Body of pancreas (tissue), 4 donors: Measurements from ENCODE around the gene MTG1. TPM values are rescaled to one million over a fixed set of nuclear protein-coding genes. Genes with fewer than 3 reads are reported as not detected.
"Not testable (repeated sequence)": the region's sequence is repeated elsewhere in the genome, so short reads cannot be mapped to it uniquely, and the experiment has no call there.

Experiments
- ATAC-seq: fragments of 150-250 bp; one replicate; pipeline ENCODE4 v1.9.1; 2016
- DNase-seq, 4 donors: peaks; one replicate each; pipeline ENCODE4 v3.0.0-alpha.2; 2019
- H3K27ac ChIP-seq, 4 donors: fragments of 200-600 bp; sonication (generic); 1 replicate in 3 of 4; 2 replicates in 1 of 4; pipeline versions ENCODE4 v1.5.1 to v1.6.1; 2016 to 2019; ENCODE audit warnings: mild to moderate bottlenecking in 1 of 4, mixed read lengths in 1 of 4, moderate library complexity in 1 of 4
- H3K27me3 ChIP-seq, 2 donors: fragments of 200-600 bp; sonication (generic); one replicate each; pipeline ENCODE4 v1.6.0; 2016; ENCODE audit warnings: mild to moderate bottlenecking in 1 of 2
- H3K36me3 ChIP-seq, 2 donors: fragments of 200-600 bp; sonication (generic); replicated peaks in 1 of 2; 2 replicates each; pipeline ENCODE4 v1.5.1; 2016; ENCODE audit warnings: low read depth in 2 of 2; ENCODE audit not compliant: insufficient read depth in 1 of 2
- H3K4me1 ChIP-seq: fragments of 200-600 bp; sonication (generic); one replicate; pipeline ENCODE4 v1.6.0; 2016
- H3K4me3 ChIP-seq, 2 donors: fragments of 200-600 bp; sonication (generic); 1 replicate in 1 of 2; 2 replicates in 1 of 2; pipeline ENCODE4 v1.5.1; 2016 to 2019
- H3K9me3 ChIP-seq, 3 donors: fragments of 200-600 bp; sonication (generic); 1 replicate in 2 of 3; 2 replicates in 1 of 3; pipeline ENCODE4 v1.5.1; 2016
- CTCF ChIP-seq, 7 experiments: fragments of 450-650 bp in 4 of 7; fragments of 200-600 bp in 3 of 7; sonication (generic) in 3 of 7; IDR thresholded peaks; one replicate each; pipeline ENCODE4 v1.5.1; 2016 to 2019; ENCODE audit warnings: antibody characterized with exemption in 7 of 7
- POLR2A ChIP-seq, 3 donors: fragments of 450-650 bp; IDR thresholded peaks; one replicate each; pipeline ENCODE4 v1.6.1; 2016; ENCODE audit warnings: antibody characterized with exemption in 3 of 3, mild to moderate bottlenecking in 2 of 3
- WGBS, 2 donors: methylation state at CpG; one replicate each; pipeline ENCODE4 v1.1.5; 2017; 5-methylcytosine and 5-hydroxymethylcytosine counted together
- intact Hi-C: fragments of 100-400 bp; cut with DNase I; formaldehyde crosslinking; loops from one replicate; pipeline ENCODE4 v1.15.1; 2023
- total RNA-seq, 2 donors: library from RNA; depleted of rRNA; stranded (reverse); fragments of >200 nt; gene quantifications; one replicate each; pipeline ENCODE4 v1.1.0, GENCODE V29; 2016

The MTG1 gene
- total RNA-seq, 2 donors from 2014 or later = 22.8 to 83.7 TPM

GRCh38 chr10:133405844-133406527 lies 12.0 kb downstream of the MTG1 start:
- DNase-seq (no peak), ATAC-seq (no peak)
- H3K4me1 ChIP-seq = no peaks in the 10 kb centered on the region
- no peaks in the 10 kb centered on the region for H3K9me3 ChIP-seq
- intact Hi-C loops = no loop called here
- WGBS, 2 donors = 95 to 98% methylated on average over 8 of the region's 8 CpGs
- no peak overlapping the region for H3K27ac ChIP-seq
- TF ChIP-seq CTCF (IDR thresholded peaks at IDR 0.05) (no peak), POLR2A (IDR thresholded peaks at IDR 0.05) (no peak)
- H3K27me3 ChIP-seq = no peaks in the 10 kb centered on the region
- H3K36me3 ChIP-seq = peaks cover 5 to 15% of the 10 kb centered on the region in 2 donors
- no peak overlapping the region for H3K4me3 ChIP-seq

- Histone ChIP-seq H3K36me3 (peaks cover 5 to 14% of the 10 kb centered on the region in 2 donors), H3K4me3 (no peak overlapping the region), H3K9me3 (no peaks in the 10 kb centered on the region), H3K27me3 (no peaks in the 10 kb centered on the region), H3K27ac (no peak overlapping the region), H3K4me1 (no peaks in the 10 kb centered on the region)
- ATAC-seq = no peak
- intact Hi-C loops = no loop called here
- DNase-seq = no peak
- 96 to 99% methylated on average over 7 of the region's 7 CpGs for WGBS, 2 donors
- TF ChIP-seq CTCF (IDR thresholded peaks at IDR 0.05) (no peak), POLR2A (IDR thresholded peaks at IDR 0.05) (no peak)
Observed at GRCh38 chr10:133411523-133412380, 17.8 kb downstream of the MTG1 start.

GRCh38 chr10:133412381-133412711 lies 18.4 kb downstream of the MTG1 start:
- no peaks in the 10 kb centered on the region for H3K9me3 ChIP-seq
- TF ChIP-seq CTCF (IDR thresholded peaks at IDR 0.05) (no peak), POLR2A (IDR thresholded peaks at IDR 0.05) (no peak)
- no peak overlapping the region for H3K27ac ChIP-seq
- H3K27me3 ChIP-seq = no peaks in the 10 kb centered on the region
- H3K4me1 ChIP-seq = no peaks in the 10 kb centered on the region
- DNase-seq = no peak
- peaks cover 5 to 14% of the 10 kb centered on the region in 2 donors for H3K36me3 ChIP-seq
- intact Hi-C loops = no loop called here
- H3K4me3 ChIP-seq = no peak overlapping the region
- no peak for ATAC-seq

GRCh38 chr10:133414401-133414800 lies 20.4 kb downstream of the MTG1 start:
- peaks cover 7 to 14% of the 10 kb centered on the region in 2 donors for H3K36me3 ChIP-seq
- WGBS, 2 donors = 92 to 96% methylated on average over 5 to 14 of the region's 23 CpGs
- H3K4me3 ChIP-seq, ATAC-seq, H3K9me3 ChIP-seq, H3K27me3 ChIP-seq, intact Hi-C loops, DNase-seq, H3K4me1 ChIP-seq, H3K27ac ChIP-seq: not testable (repeated sequence)

GRCh38 chr10:133415752-133416151 lies 21.8 kb downstream of the MTG1 start:
- no peak for DNase-seq
- Histone ChIP-seq H3K36me3 (peaks cover 11 to 14% of the 10 kb centered on the region in 2 donors), H3K27ac (no peak overlapping the region), H3K4me3 (no peak overlapping the region), H3K4me1 (no peaks in the 10 kb centered on the region), H3K27me3 (no peaks in the 10 kb centered on the region), H3K9me3 (no peaks in the 10 kb centered on the region)
- ATAC-seq = no peak
- TF ChIP-seq CTCF (IDR thresholded peaks at IDR 0.05) (no peak), POLR2A (IDR thresholded peaks at IDR 0.05) (no peak)
- intact Hi-C loops = no loop called here
- 89 to 94% methylated on average over 25 of the region's 25 CpGs for WGBS, 2 donors
